Measurements from ENCODE around the gene HOXC4. TPM values are rescaled to one million over a fixed set of nuclear protein-coding genes. Genes with fewer than 3 reads are reported as not detected.
"Not testable (repeated sequence)": the region's sequence is repeated elsewhere in the genome, so short reads cannot be mapped to it uniquely, and the experiment has no call there.

The HOXC4 gene
- total RNA-seq, 2 experiments from 2014 or later = not detected

GRCh38 chr12:54075974-54076373 is 22.3 kb downstream of the HOXC4 start:
- Mint-ChIP-seq H3K9me3 (no peaks in the 10 kb centered on the region), H3K4me3 (no peak overlapping the region), H3K4me1 (ENCODE audit: low read depth) (peaks cover 6% of the 10 kb centered on the region), H3K36me3 (ENCODE audit: low read depth) (no peaks in the 10 kb centered on the region), H3K27me3 (peaks cover 37% of the 10 kb centered on the region), H3K27ac (no peak overlapping the region)
- intact Hi-C loops (cut with DNase I, micrococcal nuclease) = no loop called here
- TF ChIP-seq, protein P1, sequence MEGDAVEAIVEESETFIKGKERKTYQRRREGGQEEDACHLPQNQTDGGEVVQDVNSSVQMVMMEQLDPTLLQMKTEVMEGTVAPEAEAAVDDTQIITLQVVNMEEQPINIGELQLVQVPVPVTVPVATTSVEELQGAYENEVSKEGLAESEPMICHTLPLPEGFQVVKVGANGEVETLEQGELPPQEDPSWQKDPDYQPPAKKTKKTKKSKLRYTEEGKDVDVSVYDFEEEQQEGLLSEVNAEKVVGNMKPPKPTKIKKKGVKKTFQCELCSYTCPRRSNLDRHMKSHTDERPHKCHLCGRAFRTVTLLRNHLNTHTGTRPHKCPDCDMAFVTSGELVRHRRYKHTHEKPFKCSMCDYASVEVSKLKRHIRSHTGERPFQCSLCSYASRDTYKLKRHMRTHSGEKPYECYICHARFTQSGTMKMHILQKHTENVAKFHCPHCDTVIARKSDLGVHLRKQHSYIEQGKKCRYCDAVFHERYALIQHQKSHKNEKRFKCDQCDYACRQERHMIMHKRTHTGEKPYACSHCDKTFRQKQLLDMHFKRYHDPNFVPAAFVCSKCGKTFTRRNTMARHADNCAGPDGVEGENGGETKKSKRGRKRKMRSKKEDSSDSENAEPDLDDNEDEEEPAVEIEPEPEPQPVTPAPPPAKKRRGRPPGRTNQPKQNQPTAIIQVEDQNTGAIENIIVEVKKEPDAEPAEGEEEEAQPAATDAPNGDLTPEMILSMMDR (IDR thresholded peaks at IDR 0.05) = no peak
- ATAC-seq (ENCODE audit: poor library complexity) (no peak), DNase-seq (no peak)
- Histone ChIP-seq H3K27me3 (ENCODE audit: control insufficient read depth in 1 of 2, insufficient read depth in 2 of 2, low read length in 2 of 2) (peaks cover 5 to 9% of the 10 kb centered on the region in 2 experiments), H3K4me3 (ENCODE audit: low read length) (no peak overlapping the region), H3K9me3 (ENCODE audit: control insufficient read depth in 1 of 2, insufficient read depth in 1 of 2, low read length in 2 of 2) (no peaks in the 10 kb centered on the region), H3K27ac (ENCODE audit: low read depth in 1 of 2, low read length in 2 of 2) (no peak overlapping the region), H3K36me3 (ENCODE audit: insufficient read depth, low read length) (no peaks in the 10 kb centered on the region), H3K4me1 (ENCODE audit: insufficient read depth, low read length) (no peaks in the 10 kb centered on the region)
- ChIA-PET CTCF (no interaction called here), POLR2A (no interaction called here)

- H3K27ac ChIP-seq (ENCODE audit: low read depth in 1 of 2, low read length in 2 of 2); DNase-seq; H3K4me3 Mint-ChIP-seq; H3K9me3 ChIP-seq (ENCODE audit: control insufficient read depth in 1 of 2, insufficient read depth in 1 of 2, low read length in 2 of 2); H3K36me3 ChIP-seq (ENCODE audit: insufficient read depth, low read length); POLR2A ChIA-PET; ATAC-seq (ENCODE audit: poor library complexity); H3K27me3 ChIP-seq (ENCODE audit: control insufficient read depth in 1 of 2, insufficient read depth in 2 of 2, low read length in 2 of 2); H3K9me3 Mint-ChIP-seq; CTCF ChIA-PET; intact Hi-C loops (cut with DNase I, micrococcal nuclease); H3K4me1 ChIP-seq (ENCODE audit: insufficient read depth, low read length); H3K4me3 ChIP-seq (ENCODE audit: low read length); H3K36me3 Mint-ChIP-seq (ENCODE audit: low read depth); H3K27ac Mint-ChIP-seq: not testable (repeated sequence)
- H3K27me3 Mint-ChIP-seq = peaks cover 22% of the 10 kb centered on the region
- peaks cover 23% of the 10 kb centered on the region for H3K4me1 Mint-ChIP-seq (ENCODE audit: low read depth)
Observed at GRCh38 chr12:54077843-54078242, 24.2 kb downstream of the HOXC4 start.

DNA sequence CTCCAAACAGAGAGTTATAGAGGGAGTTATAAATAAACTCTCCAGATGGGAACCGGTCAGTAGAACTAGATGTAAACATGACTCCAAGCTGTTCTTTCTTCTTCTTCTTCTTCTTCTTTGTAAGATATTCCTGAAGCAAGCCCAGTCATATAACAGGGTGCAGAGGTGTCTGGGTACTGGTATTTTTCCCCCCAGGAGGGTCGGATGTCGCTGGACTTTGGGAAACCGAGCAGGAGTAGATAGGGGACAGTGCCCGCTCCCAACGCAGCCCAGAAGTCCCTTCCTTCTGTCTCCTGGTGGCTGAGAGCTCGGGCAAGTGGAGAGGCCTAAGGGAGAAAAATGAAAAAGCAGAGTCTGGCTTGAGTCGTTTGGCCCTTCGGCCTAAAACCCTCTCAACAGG is 25.5 kb downstream of the HOXC4 start:
- H3K27ac Mint-ChIP-seq = peak overlapping the region; percentile 16
- H3K36me3 Mint-ChIP-seq (ENCODE audit: low read depth); ATAC-seq (ENCODE audit: poor library complexity); CTCF ChIA-PET; DNase-seq; H3K4me3 ChIP-seq (ENCODE audit: low read length); H3K27ac ChIP-seq (ENCODE audit: low read depth in 1 of 2, low read length in 2 of 2); H3K36me3 ChIP-seq (ENCODE audit: insufficient read depth, low read length); intact Hi-C loops (cut with DNase I, micrococcal nuclease); H3K9me3 Mint-ChIP-seq; H3K9me3 ChIP-seq (ENCODE audit: control insufficient read depth in 1 of 2, insufficient read depth in 1 of 2, low read length in 2 of 2); H3K27me3 ChIP-seq (ENCODE audit: control insufficient read depth in 1 of 2, insufficient read depth in 2 of 2, low read length in 2 of 2); POLR2A ChIA-PET: not testable (repeated sequence)
- H3K4me3 Mint-ChIP-seq = peak overlapping the region; percentile 1
- peaks cover 35% of the 10 kb centered on the region for H3K4me1 Mint-ChIP-seq (ENCODE audit: low read depth)
- H3K27me3 Mint-ChIP-seq = peaks cover 19% of the 10 kb centered on the region
- peaks cover 14% of the 10 kb centered on the region for H3K4me1 ChIP-seq (ENCODE audit: insufficient read depth, low read length)

GRCh38 chr12:54080008-54080924 is 26.6 kb downstream of the HOXC4 start:
- H3K27me3 ChIP-seq (ENCODE audit: control insufficient read depth in 1 of 2, insufficient read depth in 2 of 2, low read length in 2 of 2); H3K9me3 ChIP-seq (ENCODE audit: control insufficient read depth in 1 of 2, insufficient read depth in 1 of 2, low read length in 2 of 2); DNase-seq; intact Hi-C loops (cut with DNase I, micrococcal nuclease); CTCF ChIA-PET; H3K36me3 ChIP-seq (ENCODE audit: insufficient read depth, low read length); H3K9me3 Mint-ChIP-seq; ATAC-seq (ENCODE audit: poor library complexity); POLR2A ChIA-PET; H3K27ac ChIP-seq (ENCODE audit: low read depth in 1 of 2, low read length in 2 of 2); H3K4me3 ChIP-seq (ENCODE audit: low read length); H3K36me3 Mint-ChIP-seq (ENCODE audit: low read depth): not testable (repeated sequence)
- H3K4me1 ChIP-seq (ENCODE audit: insufficient read depth, low read length) = peaks cover 14% of the 10 kb centered on the region
- Mint-ChIP-seq H3K27me3 (peaks cover 15% of the 10 kb centered on the region), H3K4me1 (ENCODE audit: low read depth) (peaks cover 35% of the 10 kb centered on the region), H3K27ac (peak overlapping the region; percentile 93), H3K4me3 (peak overlapping the region; percentile 87)

- H3K36me3 ChIP-seq (ENCODE audit: insufficient read depth, low read length); intact Hi-C loops (cut with DNase I, micrococcal nuclease); CTCF ChIA-PET; H3K27me3 ChIP-seq (ENCODE audit: control insufficient read depth in 1 of 2, insufficient read depth in 2 of 2, low read length in 2 of 2); H3K9me3 ChIP-seq (ENCODE audit: control insufficient read depth in 1 of 2, insufficient read depth in 1 of 2, low read length in 2 of 2); ATAC-seq (ENCODE audit: poor library complexity); H3K27ac ChIP-seq (ENCODE audit: low read depth in 1 of 2, low read length in 2 of 2); H3K9me3 Mint-ChIP-seq; POLR2A ChIA-PET; H3K36me3 Mint-ChIP-seq (ENCODE audit: low read depth): not testable (repeated sequence)
- Mint-ChIP-seq H3K4me3 (peak overlapping the region; percentile 87), H3K4me1 (ENCODE audit: low read depth) (peaks cover 35% of the 10 kb centered on the region), H3K27me3 (peaks cover 15% of the 10 kb centered on the region), H3K27ac (peak overlapping the region; percentile 93)
- Histone ChIP-seq H3K4me1 (ENCODE audit: insufficient read depth, low read length) (peaks cover 14% of the 10 kb centered on the region), H3K4me3 (ENCODE audit: low read length) (peak overlapping the region; percentile 45)
- peak in 11 of 14 experiments; percentile 3 to 54 (median 15) for DNase-seq
Observed at GRCh38 chr12:54081053-54081514, 27.4 kb downstream of the HOXC4 start.

GRCh38 chr12:54081581-54082396 is 28.2 kb downstream of the HOXC4 start:
- peaks cover 21% of the 10 kb centered on the region for H3K27me3 Mint-ChIP-seq
- peaks cover 35% of the 10 kb centered on the region for H3K4me1 Mint-ChIP-seq (ENCODE audit: low read depth)
- H3K36me3 Mint-ChIP-seq (ENCODE audit: low read depth); H3K9me3 ChIP-seq (ENCODE audit: control insufficient read depth in 1 of 2, insufficient read depth in 1 of 2, low read length in 2 of 2); intact Hi-C loops (cut with DNase I, micrococcal nuclease); H3K9me3 Mint-ChIP-seq; H3K27me3 ChIP-seq (ENCODE audit: control insufficient read depth in 1 of 2, insufficient read depth in 2 of 2, low read length in 2 of 2); CTCF ChIA-PET; ATAC-seq (ENCODE audit: poor library complexity); H3K36me3 ChIP-seq (ENCODE audit: insufficient read depth, low read length): not testable (repeated sequence)
- peak overlapping the region; percentile 93 for H3K27ac Mint-ChIP-seq
- peak in 8 of 14 experiments; percentile 8 to 50 (median 30) for DNase-seq
- POLR2A ChIA-PET = interaction anchor here (1.2 kb wide), 1 partner anchor 27 kb away, joined by 3 read pairs; no protein-coding TSS in a partner anchor
- peaks cover 14% of the 10 kb centered on the region for H3K4me1 ChIP-seq (ENCODE audit: insufficient read depth, low read length)
- peak overlapping the region in 1 of 2 donors; percentile 13 for H3K27ac ChIP-seq (ENCODE audit: low read depth in 1 of 2, low read length in 2 of 2)
- peak overlapping the region; percentile 45 for H3K4me3 ChIP-seq (ENCODE audit: low read length)
- peak overlapping the region; percentile 87 for H3K4me3 Mint-ChIP-seq

Data from CD4-positive, alpha-beta T cell (primary cell).